Measurements from ENCODE around the gene SCOC.
"Not testable (repeated sequence)": the region's sequence is repeated elsewhere in the genome, so short reads cannot be mapped to it uniquely, and the experiment has no call there.

The SCOC gene

GRCh38 chr4:140363051-140363450 lies 10.4 kb upstream of the SCOC start:
- no peak for DNase-seq

GRCh38 chr4:140363558-140363957 lies 9.9 kb upstream of the SCOC start:
- DNase-seq, result peak; percentile 55

- no peak for DNase-seq
Measured at GRCh38 chr4:140367738-140368137, 5.7 kb upstream of the SCOC start.

- DNase-seq, result no peak
Measured at GRCh38 chr4:140368686-140369085, 4.8 kb upstream of the SCOC start.

DNA sequence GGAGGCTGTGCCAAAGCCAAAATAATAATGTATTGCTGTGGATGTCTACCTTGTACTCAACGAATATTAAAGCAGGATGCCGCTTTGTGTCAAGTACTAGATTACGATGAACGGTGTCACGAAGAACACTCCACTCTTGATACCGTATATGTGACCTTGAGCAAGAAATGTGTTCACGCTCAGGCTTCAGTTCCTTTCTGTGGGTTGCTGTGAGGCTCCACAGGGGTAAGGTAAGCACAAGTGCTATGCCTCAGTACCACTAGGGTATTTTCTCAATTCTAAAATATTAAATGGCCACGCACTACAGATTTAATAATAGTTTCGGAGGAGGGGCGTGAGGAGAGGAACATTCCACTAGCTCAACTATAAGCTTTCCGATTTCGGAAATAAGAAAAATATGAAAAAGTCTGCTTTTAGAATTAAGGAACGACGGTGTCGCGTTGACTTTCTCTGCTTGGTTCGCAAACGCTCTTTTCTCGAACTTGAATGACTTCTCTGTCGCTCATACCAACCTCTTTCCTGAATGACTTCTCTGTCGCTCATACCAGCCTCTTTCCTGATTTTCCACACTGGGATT lies 607 bp upstream of the SCOC start:
- peak; percentile 19 for DNase-seq

GRCh38 chr4:140374130-140374477 lies 658 bp downstream of the SCOC start:
- no peak for DNase-seq

- DNase-seq, result no peak
Measured at GRCh38 chr4:140382732-140383131, 9.3 kb downstream of the SCOC start.

GRCh38 chr4:140388015-140388414 lies 14.6 kb downstream of the SCOC start:
- no peak for DNase-seq

DNA sequence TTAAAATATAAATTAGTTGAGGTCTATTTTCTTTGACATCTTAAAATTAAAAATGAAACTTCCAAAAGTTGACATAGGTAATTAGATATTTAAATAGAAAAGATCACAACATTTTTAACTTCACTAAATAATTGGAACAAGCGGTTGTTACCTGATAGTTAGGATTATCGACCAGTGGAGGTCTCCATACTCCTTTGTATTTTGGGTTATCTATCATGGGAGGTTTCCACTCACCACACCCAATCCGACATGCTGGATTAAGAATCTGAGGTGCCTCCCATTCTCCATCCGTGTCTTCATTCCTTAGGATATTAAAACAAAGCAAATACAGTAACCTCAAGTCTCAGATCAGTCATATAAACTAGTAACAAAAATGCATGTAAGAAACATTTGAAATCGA lies 22.2 kb downstream of the SCOC start:
- DNase-seq, result no peak

DNA sequence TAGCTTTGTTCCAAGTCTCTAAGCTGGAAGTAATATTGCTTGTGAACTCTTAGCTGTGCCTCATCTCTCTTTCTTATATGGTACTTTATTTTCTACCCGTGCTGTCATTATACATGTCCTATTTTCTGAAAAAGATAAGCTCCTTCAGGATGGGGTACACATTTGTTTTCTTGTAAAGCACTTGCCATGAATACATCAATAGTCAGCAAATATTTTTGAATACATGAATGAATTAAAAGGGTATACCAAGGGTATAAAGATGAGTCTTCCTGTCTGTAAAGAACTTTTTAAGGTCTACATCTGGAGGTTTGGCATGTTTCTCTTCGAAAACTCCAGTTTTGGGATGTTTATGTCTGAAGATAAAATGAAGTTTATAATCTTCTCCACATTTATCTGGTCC lies 26.7 kb downstream of the SCOC start:
- no peak for DNase-seq

DNA sequence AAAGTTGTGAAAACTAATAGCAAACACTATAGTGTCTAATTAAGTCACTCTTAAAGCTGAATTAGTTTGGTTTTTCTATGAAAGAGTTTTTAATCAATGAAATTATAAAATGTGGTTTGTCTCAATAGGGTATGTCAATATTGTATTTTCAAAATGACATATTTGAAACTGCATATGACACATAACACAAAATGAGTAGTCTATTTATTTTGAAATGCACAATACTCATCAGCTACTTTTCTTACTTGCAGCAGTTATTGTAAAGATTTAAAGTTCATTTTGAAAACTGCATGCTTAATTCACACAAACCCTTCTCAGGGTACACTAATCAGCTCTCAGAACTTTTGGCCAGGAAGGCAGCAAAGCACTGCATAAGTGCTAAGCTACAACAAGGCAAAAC lies 32.8 kb downstream of the SCOC start:
- no peak for DNase-seq

- no peak for DNase-seq
Measured at GRCh38 chr4:140408974-140409373, 35.5 kb downstream of the SCOC start.

- not testable (repeated sequence) for DNase-seq
Measured at GRCh38 chr4:140413130-140413969, 39.9 kb downstream of the SCOC start.

- DNase-seq, result no peak
Measured at GRCh38 chr4:140423106-140423505, 49.7 kb downstream of the SCOC start.

- DNase-seq, result peak; percentile 60
Measured at GRCh38 chr4:140426610-140427105, 53.2 kb downstream of the SCOC start.

DNA sequence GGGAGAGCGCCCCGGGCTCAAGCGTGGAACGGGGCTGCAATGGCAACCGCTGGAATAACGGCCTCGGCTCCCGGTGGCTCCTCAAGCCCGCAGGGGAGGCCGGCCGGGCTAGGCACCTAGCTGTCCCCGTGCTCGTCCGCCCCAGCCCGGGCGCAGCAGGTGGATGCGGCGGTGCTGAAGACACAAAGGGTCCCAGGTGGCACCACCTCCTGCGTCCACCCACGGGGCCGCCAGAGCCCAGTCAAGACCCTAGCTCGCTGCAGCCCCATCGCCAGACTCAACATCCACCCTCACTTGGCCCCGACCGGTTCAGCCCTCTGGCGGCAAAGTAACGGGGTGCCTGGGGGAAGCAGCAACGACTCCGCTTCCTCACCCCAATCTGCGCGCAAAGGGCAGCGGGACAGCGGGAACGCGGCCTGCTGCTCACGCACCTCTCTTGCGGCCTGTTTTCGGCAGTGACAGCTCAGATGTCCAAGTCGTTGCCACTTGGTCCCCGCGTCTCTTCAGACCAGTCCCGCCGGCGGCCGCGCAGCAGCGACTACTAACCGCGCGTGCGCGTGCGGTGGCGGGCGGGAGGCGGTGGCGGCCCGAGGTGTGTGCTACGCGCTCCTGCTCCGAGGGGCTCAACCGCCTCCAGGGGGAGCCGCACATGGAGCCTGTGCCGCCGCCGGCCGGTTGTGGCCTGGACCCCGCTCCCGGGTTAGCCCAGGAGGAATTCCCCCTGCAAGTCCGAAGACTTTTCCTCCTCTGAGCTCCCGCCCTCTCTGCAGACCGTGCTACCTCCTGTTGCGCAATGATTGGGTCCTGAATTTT lies 53.9 kb downstream of the SCOC start, which contains the start of gene CLGN:
Gene CLGN, minus strand, starts transcription at position 543 of the 813 bp plus-strand sequence. CDS start 14,570 bp downstream, outside the sequence.
- peak; percentile 75 for DNase-seq

DNA sequence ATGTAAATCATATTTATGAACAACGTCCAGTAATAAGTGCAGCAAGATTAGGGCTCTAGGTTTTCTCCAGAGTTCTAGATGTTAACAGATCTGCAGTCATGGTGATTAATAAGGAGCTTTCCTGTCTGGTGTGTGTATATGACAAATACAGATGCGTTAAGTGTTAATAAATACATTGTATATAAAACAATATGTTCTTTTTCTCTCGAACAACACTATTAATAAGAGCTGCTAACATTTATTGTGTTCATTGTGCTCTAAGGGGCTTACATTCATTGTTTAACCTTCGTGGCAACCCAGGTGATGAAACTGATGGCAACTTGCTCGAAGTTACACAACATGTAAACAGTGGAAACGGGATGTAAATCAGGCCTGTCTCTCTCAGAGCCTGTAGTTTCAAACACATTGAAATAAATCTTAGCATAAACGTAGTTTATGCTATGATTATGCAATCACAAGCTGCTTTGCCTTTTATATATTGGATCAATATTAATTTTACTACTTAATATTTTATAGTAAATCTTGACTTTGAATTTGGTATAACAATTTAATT lies 54.5 kb downstream of the SCOC start:
- no peak for DNase-seq

Measured in NCI-H345 (cell line).